ENCODE data around the gene CYP2W1.

The CYP2W1 gene

DNA sequence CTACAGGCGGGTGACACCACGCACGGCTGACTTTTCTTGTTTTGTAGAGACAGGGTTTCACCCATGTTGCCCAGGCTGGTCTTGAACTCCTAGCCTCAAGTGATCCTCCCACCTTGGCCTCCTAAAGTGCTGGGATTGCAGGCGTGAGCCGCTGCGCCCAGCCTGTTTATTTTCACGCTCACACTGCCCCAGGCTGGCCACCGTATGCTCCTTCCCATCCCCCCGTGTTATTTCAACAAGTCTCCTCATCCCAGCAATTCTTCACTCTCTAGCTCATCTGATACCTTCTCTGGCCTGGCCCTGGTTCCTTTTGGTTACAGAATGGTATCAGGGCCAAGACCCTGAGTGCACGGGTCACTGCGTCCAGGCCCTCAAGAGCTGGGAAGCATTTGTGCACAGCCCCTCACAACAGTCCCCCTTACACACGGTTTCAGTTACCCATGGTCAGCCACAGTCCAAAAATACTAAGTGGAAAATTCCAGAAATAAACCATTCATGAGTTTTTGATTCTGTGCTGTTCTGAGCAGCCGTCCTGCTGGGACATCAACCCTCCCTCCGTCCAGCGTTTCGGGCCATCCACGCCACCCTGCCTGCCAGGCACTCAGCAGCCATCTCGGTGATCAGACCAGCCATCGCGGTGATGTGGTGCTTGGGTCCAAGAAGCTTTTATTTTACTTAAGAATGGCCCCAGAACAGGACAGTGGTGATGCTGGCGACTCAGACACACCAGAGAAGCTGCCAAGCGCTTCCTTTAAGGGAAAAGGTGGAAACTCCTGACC lies 16.5 kb upstream of the CYP2W1 start:
- DNase-seq: no peak

DNA sequence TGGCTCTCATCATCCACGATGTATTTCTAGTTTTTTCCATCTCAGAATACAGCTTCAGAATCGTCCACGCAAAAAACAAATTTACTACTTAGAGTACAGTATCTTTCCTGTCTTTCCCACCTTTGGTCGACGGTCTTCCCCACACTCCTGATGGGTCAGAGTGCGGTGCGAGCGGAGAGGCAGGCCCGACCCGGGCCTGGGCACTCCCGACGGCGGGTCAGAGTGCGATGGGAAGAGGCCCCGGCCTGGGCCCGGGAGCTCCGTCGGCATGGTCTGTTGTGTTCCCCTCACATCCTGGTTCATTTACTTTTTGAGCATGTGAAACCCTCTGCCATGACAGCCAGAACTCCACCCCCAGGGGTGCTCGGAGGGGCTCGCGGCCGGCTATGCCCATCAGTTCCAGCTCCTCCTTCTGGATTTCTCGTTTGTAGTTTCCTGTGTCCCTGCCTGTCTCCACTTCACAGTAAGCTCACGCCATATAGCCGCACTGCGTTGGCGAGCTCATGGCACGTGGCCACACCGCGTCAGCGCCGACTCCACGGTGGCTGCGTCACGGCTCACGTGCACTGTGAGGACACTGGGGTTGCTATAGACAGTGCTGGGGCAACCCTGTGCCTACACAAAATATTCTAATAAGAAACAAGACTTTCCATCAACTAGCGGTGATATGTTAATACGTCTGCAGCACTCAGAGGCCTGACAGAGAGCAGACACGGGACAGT lies 15.5 kb upstream of the CYP2W1 start:
- no peak for DNase-seq

DNA sequence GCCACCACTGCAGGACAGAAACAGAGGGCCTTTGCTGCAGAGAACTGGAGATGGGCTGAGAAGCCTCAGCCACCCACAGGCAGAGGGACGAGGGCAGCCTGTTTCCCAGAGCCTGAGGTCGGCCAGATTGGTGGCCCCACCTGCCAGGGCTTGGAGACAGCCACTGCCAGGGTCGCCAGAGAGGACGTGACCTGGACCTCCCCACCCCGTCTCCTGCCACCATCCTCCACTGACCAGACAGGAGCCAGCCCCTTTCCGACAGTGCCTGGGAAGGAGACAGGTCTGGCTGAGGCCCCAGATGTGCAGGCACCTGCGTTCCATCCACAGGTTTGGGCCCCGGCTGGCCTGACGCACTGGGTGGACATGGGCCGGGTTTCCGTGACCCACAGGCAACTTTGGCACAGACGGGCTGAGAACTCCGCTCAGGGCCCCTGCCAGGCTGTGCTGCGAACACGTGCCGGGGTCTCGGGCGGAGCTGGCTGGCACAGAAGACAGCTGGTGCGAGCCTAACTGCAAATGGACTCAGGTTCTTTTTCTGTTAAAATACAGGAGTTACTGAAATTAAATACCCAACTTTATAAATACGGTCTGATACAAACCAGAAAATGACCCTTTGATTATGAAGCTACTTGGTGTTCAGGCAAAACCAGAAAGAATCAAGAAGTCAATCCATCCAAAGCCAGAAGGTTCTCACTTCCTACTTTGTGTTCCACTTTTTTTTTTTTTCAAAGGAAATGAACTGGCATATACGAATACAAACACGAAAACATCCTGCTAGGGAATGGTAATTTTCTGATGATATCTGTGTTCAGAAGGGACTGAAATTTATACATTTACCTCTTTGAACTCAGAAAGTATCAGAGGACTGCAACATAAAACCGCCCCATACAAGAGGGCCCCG lies 14.5 kb upstream of the CYP2W1 start:
- no peak for DNase-seq

DNA sequence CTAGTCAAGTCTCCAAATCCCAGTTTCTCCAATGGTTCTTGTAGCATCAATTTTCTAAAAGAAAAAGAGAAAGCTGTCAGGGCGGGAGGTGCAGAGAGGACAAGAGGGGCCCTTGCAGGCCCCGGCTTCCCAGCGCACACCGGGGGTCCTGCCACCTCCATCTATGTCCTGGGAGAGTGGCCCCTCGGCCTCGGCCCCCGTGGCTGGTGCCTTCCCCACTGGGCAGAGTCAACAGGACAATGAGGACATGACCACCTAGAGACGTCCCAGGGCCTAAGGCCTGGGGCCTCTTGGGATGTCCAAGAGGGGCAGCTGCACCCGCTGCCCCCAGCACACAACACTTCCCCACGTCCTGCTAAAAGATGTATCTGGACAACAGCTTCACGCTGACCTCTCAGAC lies 13.6 kb upstream of the CYP2W1 start:
- DNase-seq: no peak

DNA sequence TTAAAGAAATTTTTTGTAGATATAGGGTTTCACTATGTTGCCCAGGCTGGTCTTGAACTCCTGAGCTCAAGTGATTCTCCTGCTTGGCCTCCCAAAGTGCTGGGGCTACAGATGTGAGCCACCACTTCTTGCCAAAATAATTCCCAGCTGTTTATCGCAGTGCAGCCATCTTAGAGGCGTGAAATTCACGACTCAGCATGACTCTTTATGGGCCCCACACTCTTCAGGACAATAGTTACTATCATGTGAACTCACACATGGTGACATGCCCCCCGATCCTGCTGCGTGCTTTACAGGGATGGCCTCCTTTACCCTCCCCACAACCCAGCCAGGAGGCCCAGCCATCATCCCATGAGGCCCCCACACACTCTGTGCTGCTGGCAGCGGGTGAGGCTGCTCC lies 12.2 kb upstream of the CYP2W1 start:
- no peak for DNase-seq

DNA sequence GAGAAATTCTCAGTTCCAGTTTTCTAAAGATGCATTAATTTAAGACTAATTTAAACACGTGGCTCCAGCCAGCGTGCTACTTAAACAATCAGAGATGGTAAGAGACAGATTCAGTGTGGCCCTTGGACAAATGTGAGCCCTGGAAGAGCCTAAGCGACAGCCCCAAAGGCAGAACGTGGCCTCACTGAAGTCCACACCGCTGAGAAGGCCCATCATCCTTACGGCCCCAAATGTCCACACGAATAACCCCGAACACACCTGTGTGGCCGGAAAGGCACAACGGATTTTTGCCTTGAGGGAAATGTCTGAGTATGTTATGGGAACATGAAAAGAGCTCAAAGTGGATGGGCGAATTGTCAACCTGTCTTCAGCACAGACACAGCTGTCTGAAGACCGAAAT lies 10.9 kb upstream of the CYP2W1 start:
- no peak for DNase-seq

DNA sequence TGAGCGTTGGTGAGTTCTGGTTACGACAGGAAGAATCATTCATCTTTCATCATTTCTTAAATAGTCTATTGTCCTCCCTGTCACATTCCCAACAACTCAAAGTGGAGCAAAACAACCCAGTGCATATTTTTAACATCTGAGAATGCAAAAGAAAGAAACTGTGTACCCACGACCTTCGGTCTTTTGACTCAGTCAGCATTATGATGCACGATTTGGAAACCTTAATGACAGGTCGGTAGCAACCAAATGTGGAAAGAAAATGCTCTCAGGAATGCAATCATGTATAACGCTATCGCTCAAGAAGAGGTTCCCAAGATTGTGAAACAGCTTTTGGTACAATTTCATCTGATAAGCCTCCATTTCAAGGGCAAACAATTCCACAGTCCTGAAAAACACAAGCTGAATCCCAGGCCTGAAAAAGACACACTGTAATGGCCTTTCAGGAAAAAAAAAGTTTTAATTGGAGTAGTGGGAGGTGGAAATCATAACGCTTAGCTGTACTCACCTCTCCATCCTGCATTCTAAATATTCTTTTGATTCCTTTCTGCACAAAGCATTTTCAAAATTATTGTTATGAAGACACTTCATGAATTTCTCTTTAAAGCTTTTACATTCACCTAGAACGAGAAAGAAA lies 10.2 kb upstream of the CYP2W1 start:
- no peak for DNase-seq

DNA sequence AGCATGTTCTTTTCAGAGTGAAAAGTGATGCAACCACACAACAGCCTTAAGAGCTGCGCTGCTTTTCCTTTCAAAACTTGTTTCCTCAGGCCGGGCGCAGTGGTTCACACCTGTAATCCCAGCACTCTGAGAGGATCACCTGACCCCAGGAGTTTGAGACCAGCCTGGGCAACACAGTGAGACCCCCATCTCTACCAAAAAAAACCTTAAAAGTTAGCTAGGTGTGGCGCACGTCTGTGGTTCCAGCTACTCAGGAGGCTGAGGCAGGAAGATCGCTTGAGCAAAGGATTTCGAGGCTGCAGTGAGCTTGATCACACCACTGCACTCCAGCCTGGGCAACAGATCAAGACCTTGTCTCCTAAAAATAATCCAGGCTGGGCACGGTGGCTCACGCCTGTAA lies 9.7 kb upstream of the CYP2W1 start:
- DNase-seq: no peak

DNA sequence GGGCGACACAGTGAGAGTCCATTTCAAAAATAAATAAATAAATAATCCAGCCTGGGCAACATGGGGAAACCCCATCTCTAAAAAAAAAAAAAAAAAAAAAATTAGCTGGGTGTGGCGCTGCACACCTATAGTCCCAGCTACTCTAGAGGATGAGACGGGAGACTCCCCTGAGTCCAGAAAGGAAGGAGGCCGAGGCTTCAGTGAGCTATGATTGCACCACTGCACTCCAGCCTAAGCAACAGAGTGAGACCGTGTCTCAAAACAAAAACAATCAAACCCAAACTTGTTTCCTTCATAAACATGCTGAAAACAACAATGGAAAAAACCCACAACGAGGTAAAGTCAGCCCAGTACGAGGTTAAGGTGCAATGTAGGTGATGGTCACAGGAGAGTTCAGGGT lies 8.8 kb upstream of the CYP2W1 start:
- DNase-seq: no peak

DNA sequence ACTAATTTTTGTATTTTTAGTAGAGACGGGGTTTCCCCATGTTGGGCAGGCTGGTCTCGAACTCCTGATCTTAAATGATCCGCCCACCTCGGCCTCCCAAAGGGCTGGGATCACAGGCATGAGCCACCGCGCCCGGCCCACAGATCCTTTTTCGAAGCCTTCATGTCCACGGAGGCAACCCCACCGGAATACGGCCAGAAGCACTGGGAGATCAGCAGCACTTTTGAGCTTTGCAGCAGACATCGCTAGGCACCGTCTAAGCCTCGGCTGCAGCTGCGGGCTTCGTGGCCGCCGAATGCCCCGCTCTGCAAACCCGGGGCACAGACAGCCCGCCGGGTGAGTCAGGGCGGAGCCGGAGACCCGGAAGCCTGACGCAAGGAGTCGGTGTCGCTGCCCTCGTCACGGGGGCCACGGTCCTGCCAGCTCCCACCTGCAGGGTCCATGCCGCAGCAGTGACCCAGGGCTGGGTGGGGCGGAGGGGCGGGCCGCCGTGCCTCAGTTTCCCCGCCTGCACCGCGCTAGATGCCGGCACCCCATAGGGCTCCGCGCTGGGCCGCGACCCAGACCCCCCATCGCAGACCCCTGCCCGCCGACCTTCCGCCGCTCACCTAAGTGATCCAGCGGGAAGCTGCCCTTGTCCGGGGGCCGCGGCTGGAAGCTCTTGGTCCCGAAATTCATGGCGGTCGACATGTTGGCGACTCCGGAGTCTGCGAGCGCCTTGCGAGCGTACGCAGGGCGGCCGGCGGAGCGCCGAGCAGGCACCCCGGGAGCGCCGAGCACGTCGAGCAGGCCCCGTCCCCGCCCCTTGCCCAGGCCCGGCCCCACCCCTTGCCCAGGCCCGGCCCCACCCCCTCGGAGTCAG lies 7.9 kb upstream of the CYP2W1 start, which contains the start of gene COX19:
Gene COX19, minus strand, starts transcription at position 730 of the 862 bp plus-strand sequence. Its CDS starts 40 bp downstream, at position 690.
- DNase-seq: peak; percentile 47

DNA sequence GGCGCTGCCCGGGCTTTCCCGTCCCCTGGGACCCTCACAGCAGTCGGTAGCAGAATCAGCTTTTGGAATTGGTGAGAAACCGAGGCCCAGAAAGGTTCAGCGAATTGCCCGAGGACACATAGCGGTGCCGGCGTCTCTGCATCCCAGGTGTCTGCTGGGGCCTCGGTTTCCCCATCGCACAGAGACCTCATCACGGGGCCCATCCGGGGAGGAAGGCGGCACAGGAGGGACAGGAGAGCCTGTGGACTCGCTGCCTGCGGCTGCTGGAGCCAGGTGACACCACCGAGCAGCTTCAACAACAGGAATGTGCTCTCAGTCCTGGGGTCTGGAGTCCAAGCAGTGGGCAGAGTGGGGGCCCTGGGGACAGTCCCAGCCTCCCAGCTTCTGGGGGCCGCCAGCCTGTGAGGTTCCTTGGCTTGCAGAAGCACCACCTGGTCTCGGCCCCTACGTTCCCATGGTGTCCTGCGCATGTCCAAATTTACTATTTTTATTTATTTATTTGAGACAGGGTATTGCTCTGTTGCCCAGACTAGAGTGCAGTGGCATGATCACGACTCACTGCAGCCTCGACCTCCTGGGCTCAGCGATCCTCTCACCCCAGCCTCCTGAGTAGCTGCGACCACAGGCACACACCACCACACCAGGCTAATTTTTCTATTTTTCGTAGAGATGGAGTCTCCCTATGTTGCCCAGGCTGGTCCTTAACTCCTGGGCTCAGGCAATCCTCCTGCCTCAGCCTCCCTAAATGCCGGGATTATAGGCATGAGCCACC lies 7.1 kb upstream of the CYP2W1 start:
- DNase-seq: no peak

DNA sequence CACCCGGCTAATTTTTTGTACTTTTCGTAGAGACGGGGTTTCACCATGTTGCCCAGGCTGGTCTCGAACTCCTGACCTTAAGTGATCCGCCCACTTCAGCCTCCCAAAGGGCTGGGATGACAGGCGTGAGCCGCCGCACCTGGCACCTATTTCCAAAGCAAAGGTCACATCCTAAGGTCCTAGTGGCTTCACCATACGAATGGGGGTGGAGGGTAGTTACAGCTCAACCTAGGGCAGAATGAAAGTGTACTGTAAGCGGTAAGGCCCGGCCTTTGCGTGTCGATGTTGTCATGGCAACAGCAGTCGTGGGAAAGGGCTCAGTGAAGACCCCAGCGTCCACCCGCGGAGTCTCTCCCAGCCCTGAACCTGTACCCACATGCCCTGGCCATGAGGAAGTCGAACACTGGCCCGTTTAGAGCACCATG lies 6.1 kb upstream of the CYP2W1 start:
- DNase-seq: no peak

DNA sequence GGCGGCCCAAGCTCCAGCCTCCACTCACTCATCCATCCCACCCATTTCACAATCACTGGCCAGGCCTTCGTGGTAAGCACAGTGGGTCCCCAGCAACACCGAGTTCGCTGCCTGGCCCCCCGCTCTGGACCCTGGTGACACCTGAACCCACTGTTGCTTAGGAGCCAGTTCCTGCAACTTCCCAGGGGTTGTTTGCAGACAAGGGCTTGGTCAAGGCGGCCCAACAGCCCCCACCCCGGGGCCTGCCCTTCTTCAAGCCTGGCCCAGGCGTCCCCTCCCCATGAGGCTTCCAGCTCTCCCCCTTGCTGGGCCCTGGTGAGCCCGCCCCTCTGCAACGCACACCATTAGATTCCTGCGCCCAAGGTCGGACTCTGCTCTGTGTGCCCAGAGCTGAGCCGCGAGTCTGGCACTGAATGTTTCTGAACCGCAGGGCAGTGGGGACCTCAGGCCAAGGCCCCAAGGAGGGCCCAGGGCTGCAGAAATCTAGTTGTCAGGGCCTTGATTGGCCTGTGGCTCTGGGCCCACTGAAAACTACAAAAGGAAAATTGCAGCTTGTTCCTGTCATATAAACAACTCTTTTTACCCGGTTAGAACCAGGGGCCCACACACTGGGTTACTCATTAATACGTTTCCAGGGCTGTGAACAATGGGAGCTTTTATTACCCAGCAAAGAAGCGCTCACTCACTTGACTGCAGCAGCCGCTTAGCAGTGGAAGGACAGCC lies 5.5 kb upstream of the CYP2W1 start:
- DNase-seq: no peak

DNA sequence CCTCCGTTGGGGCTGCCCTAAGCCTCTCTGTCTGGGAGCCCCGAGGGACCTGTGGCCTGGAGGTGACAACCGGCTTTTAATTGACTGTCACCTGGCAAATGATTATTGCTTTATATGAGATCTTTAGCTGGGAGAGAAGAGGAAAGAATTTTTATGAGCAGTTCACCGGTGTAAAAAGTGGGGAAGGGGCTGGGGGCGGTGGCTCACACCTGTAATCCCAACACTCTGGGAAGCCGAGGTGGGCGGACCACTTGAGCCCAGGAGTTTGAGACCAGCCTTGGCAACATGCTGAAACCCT lies 5.0 kb upstream of the CYP2W1 start:
- no peak for DNase-seq

DNA sequence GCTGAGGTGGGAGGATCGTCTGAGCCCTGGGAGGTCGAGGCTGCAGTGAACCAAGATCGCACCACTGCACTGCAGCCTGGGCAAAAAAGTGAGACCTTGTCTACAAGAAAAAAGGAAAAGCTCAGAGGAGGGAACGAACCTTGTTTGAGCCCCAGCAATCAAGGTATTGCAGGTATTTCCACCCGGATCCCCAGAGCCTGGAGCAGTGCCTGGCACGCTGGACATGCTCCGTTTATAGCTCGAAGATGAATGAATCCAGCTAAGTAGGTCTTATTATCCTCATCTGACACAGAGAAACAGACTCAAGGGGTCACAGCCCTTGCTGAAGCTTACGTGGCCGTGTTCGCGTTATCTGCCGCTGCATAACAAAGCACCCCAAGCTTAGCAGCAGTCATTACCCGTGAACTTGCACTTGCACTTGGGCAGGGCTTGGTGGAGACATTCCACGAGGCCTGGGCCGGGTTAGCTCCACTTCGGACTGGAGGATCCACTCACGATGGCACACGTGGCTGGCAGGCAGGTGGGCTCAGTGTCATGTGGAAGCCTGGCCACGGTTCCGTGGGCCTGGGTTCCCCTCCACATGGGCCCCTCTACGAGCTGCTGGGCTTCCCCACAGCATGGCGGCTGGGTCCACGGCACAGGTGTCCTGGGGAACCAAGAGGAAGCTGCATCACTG lies 4.4 kb upstream of the CYP2W1 start:
- DNase-seq: no peak

DNA sequence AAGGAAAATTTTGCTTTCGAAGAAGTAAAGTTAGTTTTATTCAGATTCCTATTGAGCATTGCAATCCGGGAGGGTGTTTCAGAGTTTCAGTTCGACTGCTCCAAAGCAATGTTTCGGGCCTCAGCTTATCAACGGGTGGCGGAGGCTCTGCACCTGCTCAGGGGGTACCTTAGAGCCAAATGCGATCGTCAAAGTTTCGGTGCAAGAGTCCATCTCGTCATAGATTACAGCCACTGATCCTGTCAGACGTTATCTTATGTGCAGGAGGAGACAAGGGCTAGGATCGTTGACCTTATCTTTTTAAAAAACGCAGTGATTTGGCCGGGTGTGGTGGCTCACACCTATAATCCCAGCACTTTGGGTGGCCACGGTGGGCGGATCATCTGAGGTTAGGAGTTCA lies 3.8 kb upstream of the CYP2W1 start:
- no peak for DNase-seq

DNA sequence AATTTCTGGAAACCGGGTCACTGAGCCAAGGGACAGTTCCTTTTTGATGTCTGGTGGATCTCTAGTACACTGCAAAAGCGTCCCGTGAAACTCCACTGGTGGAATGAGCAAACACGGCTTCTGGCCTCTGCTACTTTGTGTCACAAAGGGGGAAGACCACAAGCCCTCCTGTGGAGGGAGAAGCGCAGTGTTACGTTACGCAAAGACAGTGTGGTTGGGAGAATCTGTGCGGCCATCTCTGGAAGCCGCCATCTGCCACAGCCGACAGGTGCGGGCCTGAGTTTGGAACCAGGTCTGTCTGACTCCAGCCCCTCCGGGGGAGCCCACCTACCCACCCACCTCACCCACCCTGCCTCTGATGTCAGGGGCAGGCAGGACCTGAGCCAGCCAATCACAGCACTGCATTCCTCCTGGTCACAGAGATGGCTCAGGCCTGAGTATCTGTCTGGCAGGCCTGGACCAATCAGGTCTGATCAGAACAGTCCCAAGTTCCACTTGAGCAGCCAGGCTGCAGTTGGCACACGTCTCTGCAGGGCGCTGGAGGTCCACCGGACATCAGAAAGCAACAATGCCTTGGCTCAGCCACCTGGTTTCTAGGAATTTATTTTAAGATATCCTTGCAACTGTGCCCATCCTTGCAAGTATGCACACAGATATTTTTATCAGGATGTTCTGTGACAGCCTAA lies 3.0 kb upstream of the CYP2W1 start:
- no peak for DNase-seq

DNA sequence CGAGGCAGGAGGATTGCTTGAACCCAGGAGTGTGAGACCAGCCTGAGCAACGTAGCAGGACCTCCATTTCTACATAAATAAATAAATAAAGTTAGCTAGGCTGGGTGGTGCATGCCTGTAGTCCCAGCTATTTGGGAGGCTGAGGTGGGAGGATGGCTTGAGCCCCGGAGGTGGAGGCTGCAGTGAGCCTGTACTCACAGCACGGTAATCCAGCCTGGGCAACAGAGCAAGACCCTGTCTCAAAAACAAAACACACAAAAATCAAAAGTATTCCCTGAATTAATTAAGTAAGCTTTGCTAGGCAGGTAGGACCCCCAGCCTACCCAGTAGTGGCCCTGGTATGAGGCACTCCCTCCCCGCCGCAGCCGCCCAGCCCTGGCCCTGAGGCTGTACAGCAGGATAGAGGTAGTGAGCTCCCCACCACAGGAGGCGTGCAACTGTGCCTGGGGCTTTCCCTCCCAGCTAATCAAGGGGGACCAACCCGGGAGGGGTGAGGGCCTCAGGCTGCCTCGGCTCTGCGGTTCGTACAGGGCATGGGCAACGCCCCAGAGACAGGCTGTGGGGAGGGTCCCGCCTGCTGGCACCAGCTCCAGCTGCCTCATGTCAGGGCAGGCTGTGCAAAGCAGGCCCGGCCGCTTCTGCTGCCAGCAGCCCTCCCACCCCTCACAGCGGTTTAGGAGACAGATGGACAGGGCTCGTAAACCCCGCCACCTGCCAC lies 1.0 kb upstream of the CYP2W1 start:
- no peak for DNase-seq

DNA sequence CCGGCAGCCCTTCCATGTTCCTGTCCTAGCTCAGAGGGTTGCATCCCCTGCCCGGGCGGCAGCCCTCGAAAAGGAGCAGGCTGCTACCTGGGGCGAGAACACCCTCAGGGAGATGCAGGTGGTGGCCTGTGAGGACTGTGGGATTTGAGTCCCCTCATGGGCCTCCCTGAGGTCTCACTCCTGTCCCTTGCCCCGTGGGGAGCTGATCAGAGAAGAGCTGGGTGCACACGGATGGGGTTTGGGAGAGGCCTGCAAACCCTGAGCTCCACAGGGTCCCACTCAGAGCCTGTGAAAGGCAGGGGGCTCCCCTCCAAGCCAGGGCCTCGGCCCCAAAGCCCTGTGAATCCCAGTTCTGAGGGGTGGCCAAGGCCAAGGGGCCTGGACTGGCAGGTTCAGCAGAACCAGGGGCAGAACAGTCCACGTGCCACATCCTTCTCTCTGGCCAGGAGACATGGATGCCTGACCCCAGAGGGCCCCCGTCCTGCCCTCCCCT lies 424 bp upstream of the CYP2W1 start:
- no peak for DNase-seq

All from NCI-H510A (cell line).